HG02798 (cell line): ENCODE results near the gene FADS3.
"Not testable (repeated sequence)": the region's sequence is repeated elsewhere in the genome, so short reads cannot be mapped to it uniquely, and the experiment has no call there.

Experiments used
- ATAC-seq: cut with Tn5 transposase; IDR thresholded peaks from one replicate; pipeline ENCODE4 v1.9.1; 2021; ENCODE audit warnings: mild to moderate bottlenecking; ENCODE audit not compliant: unreplicated experiment, poor library complexity

Gene FADS3

GRCh38 chr11:61882879-61883278 lies 8.5 kb downstream of the FADS3 start:
- ATAC-seq, result no peak

GRCh38 chr11:61882267-61882666 lies 9.1 kb downstream of the FADS3 start:
- not testable (repeated sequence) for ATAC-seq

DNA sequence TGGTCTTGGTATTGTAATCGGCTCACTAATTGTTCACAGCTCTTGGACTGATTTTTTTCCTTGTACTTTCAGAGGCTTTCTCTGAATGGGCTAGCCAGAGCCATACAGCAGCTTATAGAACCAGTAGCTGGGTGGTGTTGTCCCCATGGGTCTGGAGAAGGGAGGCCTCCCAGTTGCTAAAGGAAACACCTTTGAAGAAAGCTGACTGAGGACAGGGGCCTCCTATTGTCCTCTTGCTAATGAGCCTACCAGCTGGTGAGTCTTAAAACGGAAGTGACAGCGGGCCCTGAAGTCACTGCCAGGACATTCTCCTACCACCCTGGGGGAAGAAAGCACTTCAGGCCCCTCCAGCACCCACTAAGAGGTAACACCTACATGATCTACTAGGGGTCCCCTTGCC lies 9.9 kb downstream of the FADS3 start:
- ATAC-seq, result no peak

GRCh38 chr11:61880454-61880853 lies 10.9 kb downstream of the FADS3 start:
- no peak for ATAC-seq

GRCh38 chr11:61880031-61880430 lies 11.3 kb downstream of the FADS3 start:
- ATAC-seq, result no peak

GRCh38 chr11:61879152-61879551 lies 12.2 kb downstream of the FADS3 start:
- no peak for ATAC-seq

- no peak for ATAC-seq
Measured at GRCh38 chr11:61875698-61876097, 15.6 kb downstream of the FADS3 start.

- ATAC-seq, result no peak
Measured at GRCh38 chr11:61874853-61875252, 16.5 kb downstream of the FADS3 start.

DNA sequence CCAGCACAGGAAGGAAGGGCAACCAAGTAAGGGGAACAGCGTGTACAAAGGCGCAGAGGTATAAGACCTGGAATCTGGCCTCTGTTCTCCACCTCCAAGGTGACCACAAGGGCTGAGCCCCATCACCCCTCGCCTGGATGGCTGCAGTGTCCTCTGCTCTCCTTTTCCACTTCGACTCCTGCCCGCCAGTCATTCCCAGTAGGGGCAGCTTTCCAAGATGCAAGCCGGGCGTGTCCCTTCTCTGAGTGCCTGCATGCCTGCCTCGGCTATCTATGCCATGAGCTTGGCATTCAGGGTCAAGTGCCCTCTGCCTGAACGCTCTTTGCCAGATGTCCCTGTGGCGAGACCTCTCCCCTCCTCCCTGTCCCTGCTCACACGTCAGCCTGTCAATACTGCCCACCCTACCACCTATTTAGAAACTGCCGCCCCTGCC lies 17.0 kb downstream of the FADS3 start:
- no peak for ATAC-seq

DNA sequence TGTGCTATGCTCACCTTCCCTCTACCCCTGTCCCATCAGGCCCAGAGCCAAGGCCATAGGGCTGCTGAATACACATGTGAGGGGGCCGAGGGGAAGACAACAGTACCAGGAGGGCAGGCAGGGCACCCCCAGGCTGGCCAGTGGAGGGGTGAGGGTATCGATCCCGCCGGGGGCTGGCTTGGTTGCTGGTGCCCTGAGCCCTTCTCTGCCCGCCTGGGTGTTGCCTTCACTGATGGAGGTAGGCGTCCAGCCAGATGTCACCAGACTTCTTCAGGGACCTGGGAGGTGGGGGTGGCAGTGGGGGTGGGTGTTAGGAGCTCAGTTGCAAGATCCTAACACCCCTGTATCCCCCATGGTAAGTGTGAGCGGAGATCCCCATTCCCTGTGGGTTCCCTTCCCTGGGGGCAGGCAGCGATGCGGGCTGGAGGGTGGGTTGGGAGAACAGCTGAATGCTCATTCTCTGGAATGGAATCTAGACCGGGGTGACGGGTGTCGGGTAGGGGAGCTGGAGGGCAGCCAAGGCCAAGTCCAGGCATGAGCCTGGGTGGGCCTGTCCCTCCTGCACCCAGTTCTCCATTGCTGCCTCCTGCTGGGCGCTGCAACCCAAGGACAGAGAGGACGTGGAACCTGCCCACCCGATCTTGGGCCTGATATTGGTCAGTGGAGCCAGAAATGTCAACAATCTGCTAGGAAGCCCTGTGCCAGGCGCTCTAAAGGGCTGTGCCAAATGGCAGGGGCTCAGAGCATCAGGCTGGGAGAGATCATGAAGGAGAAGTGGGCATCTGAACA lies 17.6 kb downstream of the FADS3 start:
- ATAC-seq, result no peak

DNA sequence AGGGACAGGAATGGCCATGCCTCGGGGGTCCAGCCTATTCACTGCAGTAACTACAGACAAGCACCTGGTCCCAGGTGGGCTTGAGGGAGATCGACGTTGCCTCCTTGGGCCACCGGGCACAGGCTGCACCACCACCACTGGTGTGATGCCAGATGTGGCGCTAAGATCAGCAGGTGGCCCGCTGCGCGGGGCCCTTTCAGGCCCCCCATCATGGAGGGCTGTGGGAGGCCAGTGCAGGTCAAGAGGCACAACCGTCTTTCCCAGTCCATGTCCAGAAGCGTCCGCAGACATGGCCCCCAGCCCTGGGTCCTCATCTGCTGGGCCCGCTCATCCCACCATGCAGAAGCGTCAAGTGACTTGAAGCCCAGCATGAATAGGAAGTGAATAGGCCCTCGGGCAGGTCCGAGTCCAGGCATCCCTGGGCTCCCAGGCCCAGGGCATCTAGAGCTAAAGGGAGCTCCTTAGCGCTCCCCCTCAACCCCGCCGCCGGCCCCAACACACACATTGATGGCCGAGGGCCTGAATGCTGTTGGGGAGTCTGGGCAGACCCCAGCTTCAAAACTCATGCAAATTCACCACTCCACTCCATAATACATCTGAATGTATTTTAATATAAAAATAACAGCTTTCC lies 18.3 kb downstream of the FADS3 start:
- ATAC-seq, result no peak

DNA sequence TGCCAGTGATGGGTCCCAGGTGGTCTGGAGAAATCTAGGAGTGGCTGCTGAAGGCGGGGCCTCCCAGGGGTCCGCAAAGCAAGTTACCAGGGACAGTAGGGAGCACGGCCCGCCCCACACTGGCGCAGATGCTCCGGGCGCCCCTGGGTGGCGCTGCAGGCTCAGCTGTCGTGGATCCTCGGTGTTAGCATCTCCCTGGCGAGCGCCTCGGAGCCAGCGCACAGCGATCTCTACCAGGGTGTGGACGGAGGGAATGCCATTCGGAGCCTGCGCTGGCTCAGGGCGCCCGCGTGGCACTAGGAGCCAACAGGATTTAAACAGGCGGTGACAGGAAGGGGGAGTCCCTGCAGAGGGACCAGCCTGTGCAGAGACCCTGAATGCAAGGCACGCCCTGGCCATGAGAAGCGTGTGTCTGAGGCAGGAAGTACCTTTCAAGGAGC lies 20.2 kb downstream of the FADS3 start:
- ATAC-seq, result peak; percentile 70

DNA sequence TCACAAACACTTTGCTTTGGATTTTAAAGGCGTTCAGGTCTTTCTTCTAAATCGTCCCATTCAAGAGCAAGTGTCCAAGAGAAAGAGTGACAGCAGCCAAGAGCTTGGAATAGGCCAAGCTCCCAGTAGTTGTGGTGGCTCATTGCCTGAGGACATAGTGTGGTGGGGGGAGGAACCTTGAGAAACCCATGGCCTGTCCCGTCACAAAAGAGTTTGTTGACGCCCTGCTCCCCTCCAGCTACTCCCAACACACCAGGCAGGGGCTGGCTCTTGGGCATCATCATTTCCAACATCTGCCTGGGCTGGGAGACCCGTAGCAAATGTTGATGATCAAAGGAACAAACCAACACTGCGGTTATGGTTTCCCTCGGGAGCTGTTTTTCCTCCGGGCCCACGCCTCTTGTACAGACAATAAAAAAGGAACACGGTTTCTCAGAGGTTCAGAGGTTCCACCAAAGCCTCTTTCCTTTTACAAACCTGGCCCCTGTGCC lies 20.8 kb downstream of the FADS3 start:
- no peak for ATAC-seq

- ATAC-seq, result no peak
Measured at GRCh38 chr11:61869708-61870451, 21.5 kb downstream of the FADS3 start.

DNA sequence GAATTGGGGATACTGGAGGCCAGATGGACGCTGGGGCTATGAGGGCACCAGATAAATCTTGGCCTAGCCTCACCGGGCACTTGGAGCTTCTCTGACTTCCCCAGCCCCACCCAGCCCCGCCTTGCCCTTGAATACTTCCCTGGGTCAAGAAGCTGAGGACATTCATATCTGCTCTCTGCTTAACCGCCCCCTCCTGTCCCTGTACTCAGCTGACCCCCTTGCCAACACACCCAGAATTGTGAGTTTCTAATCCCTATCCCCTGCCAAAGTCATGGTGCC lies 22.0 kb downstream of the FADS3 start:
- ATAC-seq, result no peak

- no peak for ATAC-seq
Measured at GRCh38 chr11:61868571-61869428, 22.5 kb downstream of the FADS3 start.

GRCh38 chr11:61866958-61867343 lies 24.4 kb downstream of the FADS3 start:
- no peak for ATAC-seq

GRCh38 chr11:61866231-61866957 lies 25.0 kb downstream of the FADS3 start:
- no peak for ATAC-seq

- ATAC-seq, result no peak
Measured at GRCh38 chr11:61864814-61865775, 26.2 kb downstream of the FADS3 start.
